ENCODE measurements around the gene TNNI3K.

TNNI3K gene

DNA sequence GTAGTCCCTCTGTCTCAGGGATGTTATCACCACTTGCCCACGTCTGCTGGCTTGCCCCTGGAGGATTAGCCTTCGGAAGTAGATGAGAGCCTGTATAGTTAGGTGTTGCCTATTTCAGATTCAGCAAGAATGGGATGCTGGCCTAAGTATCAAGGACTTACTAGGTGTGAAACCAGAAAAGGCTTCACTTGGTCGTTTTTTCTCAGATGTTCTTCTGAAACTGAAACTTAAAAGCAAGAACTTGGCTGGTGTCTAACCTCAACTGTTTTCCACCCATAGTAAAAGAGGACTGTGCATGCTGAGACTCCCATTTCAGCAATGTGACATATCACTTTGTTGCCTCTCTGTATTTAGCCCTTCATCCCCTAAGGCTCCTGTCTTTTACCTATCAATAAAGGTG is 344.2 kb downstream of the TNNI3K start:
- DNase-seq (ENCODE audit: low read depth, low spot score): no peak
- TF ChIP-seq, protein P1, sequence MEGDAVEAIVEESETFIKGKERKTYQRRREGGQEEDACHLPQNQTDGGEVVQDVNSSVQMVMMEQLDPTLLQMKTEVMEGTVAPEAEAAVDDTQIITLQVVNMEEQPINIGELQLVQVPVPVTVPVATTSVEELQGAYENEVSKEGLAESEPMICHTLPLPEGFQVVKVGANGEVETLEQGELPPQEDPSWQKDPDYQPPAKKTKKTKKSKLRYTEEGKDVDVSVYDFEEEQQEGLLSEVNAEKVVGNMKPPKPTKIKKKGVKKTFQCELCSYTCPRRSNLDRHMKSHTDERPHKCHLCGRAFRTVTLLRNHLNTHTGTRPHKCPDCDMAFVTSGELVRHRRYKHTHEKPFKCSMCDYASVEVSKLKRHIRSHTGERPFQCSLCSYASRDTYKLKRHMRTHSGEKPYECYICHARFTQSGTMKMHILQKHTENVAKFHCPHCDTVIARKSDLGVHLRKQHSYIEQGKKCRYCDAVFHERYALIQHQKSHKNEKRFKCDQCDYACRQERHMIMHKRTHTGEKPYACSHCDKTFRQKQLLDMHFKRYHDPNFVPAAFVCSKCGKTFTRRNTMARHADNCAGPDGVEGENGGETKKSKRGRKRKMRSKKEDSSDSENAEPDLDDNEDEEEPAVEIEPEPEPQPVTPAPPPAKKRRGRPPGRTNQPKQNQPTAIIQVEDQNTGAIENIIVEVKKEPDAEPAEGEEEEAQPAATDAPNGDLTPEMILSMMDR (IDR thresholded peaks at IDR 0.05; ENCODE audit: low read depth, low read length): no peak
- in situ Hi-C loops (cut with HindIII; ENCODE audit: low sequenced_read_pairs): no loop called here
- H3K4me3 ChIP-seq (ENCODE audit: low read depth, low read length): no peak overlapping the region

DNA sequence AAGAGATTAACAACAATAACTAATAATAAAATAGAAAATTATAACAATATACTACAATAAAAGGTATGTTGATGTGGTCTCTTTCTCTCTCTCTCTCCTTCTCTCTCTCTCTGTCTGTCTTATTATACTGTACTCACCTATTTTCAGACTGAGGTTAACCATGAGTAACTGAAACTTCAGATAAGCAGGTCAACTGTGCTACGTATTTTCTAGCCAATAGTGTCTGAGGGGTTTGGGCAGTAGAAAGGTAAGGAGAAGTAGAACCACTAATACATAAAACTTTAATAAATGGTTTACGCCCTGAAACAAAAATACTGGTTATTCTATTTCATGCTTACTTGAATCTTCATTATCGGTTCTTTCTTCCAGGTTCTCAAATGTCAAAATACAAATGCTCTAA is 348.2 kb downstream of the TNNI3K start:
- TF ChIP-seq, protein P1 (IDR thresholded peaks at IDR 0.05; ENCODE audit: low read depth, low read length): no peak
- H3K4me3 ChIP-seq (ENCODE audit: low read depth, low read length): no peak overlapping the region
- in situ Hi-C loops (cut with HindIII; ENCODE audit: low sequenced_read_pairs): no loop called here
- DNase-seq (ENCODE audit: low read depth, low spot score): no peak

DNA sequence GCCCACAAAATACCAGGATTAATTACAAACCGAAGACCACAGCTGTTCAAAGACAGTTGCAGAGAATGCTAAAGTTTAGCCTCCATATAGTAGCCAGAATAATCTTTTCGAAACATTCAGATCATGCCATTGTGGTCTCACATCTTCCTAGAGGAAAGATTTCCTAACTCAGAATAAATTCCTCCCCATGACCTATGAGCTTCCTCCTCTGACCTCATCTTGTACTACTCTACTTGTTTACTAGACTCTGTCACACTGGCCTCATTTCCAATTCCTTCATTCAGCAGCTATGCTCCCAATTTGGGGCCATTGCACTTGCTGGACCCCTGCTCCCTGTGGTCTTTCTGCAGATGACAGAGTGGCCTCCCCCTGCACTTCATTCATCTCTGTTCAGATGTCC is 349.0 kb downstream of the TNNI3K start:
- TF ChIP-seq, protein P1 (IDR thresholded peaks at IDR 0.05; ENCODE audit: low read depth, low read length): no peak
- DNase-seq (ENCODE audit: low read depth, low spot score): no peak
- H3K4me3 ChIP-seq (ENCODE audit: low read depth, low read length): no peak overlapping the region
- in situ Hi-C loops (cut with HindIII; ENCODE audit: low sequenced_read_pairs): no loop called here

DNA sequence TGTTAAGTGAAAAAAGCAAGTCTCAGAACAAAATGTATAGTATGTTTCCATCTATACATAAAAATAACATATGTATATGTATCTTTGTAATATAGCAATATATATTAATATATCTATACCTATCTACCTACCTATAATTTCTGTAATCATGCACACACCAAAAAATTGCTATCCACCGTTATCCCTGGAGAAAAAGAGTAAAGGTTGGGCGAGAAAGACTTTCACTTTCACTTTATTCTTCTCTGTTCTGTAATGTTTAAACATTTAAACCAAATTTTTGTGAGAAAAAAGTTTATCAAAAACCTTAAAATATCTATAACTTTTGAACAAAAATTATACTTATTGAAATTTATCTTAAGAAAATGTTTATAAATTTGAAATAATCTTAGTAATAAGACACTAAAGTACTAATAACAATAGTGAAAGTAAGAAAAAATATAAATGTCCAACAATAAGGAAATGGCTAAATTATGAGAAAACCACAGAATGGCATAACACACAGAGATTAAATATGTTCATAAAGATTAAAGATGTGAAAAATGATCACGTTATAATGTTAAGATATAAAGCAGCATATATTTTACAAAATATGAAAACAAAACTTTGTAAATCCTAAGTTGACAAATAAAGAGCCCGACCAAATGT is 351.2 kb downstream of the TNNI3K start:
- DNase-seq (ENCODE audit: low read depth, low spot score): peak; percentile 1
- H3K4me3 ChIP-seq (ENCODE audit: low read depth, low read length): no peak overlapping the region
- TF ChIP-seq, protein P1 (IDR thresholded peaks at IDR 0.05; ENCODE audit: low read depth, low read length): no peak

DNA sequence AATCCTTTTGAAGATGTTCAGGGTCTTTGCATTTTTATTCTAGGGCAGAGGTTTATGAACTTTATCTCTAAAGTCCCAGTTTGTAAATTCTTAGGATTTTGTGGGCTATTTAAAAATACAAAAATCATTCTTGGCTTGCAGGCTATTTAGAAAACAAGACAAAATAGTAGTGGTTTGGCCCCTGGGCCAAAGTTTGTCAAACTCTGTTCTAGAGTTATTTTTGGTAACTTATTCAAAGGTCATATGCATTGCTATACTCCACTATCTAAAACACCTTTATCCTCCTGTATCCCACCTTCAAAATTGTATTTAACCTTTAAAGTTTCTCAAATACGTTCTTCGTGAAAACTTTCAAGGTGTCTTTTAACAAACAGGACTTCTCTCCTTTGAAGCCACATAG is 352.7 kb downstream of the TNNI3K start:
- in situ Hi-C loops (cut with HindIII; ENCODE audit: low sequenced_read_pairs): no loop called here
- TF ChIP-seq, protein P1 (IDR thresholded peaks at IDR 0.05; ENCODE audit: low read depth, low read length): no peak
- DNase-seq (ENCODE audit: low read depth, low spot score): no peak
- no peak overlapping the region for H3K4me3 ChIP-seq (ENCODE audit: low read depth, low read length)

More for the DNA sequence above, 351.2 kb downstream of the TNNI3K start:
- in situ Hi-C loops (cut with HindIII; ENCODE audit: low sequenced_read_pairs): no loop called here

DNA sequence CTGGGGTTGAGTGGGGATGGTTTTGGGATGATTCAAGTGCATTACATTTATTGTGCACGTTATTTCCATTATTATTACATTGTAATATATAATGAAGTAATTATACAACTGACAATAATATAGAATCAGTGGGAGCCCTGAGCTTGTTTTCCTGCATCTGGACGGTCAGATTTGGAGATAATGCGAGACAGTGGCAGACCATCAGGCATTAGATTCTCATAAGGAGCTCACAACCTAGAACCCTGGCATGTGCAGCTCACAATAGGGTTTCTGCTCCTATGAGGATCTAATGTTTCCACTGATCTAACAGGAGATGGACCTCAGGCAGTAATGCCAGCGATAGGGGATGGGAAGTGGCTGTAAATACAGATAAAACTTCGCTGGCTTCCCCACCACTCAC is 355.1 kb downstream of the TNNI3K start:
- DNase-seq (ENCODE audit: low read depth, low spot score): no peak
- TF ChIP-seq, protein P1 (IDR thresholded peaks at IDR 0.05; ENCODE audit: low read depth, low read length): no peak
- in situ Hi-C loops (cut with HindIII; ENCODE audit: low sequenced_read_pairs): no loop called here
- H3K4me3 ChIP-seq (ENCODE audit: low read depth, low read length): no peak overlapping the region

Data from astrocyte of the spinal cord (primary cell).